ENCODE results near the gene ACCSL. TPM values are rescaled to one million over a fixed set of nuclear protein-coding genes. Genes with fewer than 3 reads are reported as not detected.

The ACCSL gene
- total and polyA plus RNA-seq, 2 donors (not counting 1 experiment from before 2014, with no cell fraction given), result not detected

DNA sequence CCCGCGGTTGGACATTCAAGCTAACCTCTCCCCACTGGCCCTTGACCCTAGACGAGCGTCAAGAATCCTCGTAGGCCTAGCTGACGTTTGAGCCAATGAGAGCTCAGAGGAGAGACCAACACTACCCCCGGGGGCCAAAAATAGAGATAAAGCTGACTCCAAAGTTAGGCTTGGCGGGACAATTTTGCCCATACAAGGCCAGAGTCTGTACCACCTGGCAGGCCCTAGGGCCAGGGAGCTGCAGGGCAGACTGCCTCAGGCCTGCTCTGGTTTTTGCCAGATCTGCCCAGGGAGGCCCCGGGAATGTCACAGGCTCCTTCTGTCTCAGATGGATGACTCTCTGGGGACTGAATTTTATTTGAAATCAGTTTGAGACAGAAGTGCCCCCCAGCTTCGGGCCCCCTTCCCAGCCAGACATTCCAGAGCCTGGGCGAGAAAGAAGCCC, 40.8 kb upstream of the ACCSL start:
- no peaks in the 10 kb centered on the region for H3K4me1 ChIP-seq (ENCODE audit: control insufficient read depth in 2 of 2, insufficient read depth in 2 of 2, low read length in 2 of 2)
- no peaks in the 10 kb centered on the region for H4K20me1 ChIP-seq (ENCODE audit: control insufficient read depth, insufficient read depth, low read length, poor library complexity, severe bottlenecking)
- no peak overlapping the region for H3K27ac ChIP-seq (ENCODE audit: low read length in 2 of 2)
- H2AFZ ChIP-seq (ENCODE audit: insufficient read depth, low read depth, low read length, poor library complexity, severe bottlenecking), result no peak overlapping the region
- ChIA-PET POLR2A (no interaction called here), CTCF (no interaction called here)
- no peaks in the 10 kb centered on the region for H3K9me3 ChIP-seq (ENCODE audit: control extremely low read depth in 1 of 3, control insufficient read depth in 2 of 3, insufficient read depth in 1 of 3, low read length in 2 of 3)
- H3K4me1 Mint-ChIP-seq, result no peaks in the 10 kb centered on the region
- no peaks in the 10 kb centered on the region for H3K79me2 ChIP-seq (ENCODE audit: control insufficient read depth, insufficient read depth, low read length)
- peaks cover 14% of the 10 kb centered on the region for H3K27me3 Mint-ChIP-seq
- no peak overlapping the region for H3K9ac ChIP-seq (ENCODE audit: low read length)
- H3K27ac Mint-ChIP-seq, result no peak overlapping the region
- H3K4me3 ChIP-seq (ENCODE audit: control extremely low read depth in 1 of 5, extremely low read depth in 1 of 5, insufficient read depth in 1 of 5, low read depth in 2 of 5, low read length in 4 of 5), result no peak overlapping the region
- TF ChIP-seq, protein P1, sequence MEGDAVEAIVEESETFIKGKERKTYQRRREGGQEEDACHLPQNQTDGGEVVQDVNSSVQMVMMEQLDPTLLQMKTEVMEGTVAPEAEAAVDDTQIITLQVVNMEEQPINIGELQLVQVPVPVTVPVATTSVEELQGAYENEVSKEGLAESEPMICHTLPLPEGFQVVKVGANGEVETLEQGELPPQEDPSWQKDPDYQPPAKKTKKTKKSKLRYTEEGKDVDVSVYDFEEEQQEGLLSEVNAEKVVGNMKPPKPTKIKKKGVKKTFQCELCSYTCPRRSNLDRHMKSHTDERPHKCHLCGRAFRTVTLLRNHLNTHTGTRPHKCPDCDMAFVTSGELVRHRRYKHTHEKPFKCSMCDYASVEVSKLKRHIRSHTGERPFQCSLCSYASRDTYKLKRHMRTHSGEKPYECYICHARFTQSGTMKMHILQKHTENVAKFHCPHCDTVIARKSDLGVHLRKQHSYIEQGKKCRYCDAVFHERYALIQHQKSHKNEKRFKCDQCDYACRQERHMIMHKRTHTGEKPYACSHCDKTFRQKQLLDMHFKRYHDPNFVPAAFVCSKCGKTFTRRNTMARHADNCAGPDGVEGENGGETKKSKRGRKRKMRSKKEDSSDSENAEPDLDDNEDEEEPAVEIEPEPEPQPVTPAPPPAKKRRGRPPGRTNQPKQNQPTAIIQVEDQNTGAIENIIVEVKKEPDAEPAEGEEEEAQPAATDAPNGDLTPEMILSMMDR (IDR thresholded peaks at IDR 0.05), result no peak
- TF ChIP-seq EZH2 (IDR thresholded peaks at IDR 0.05; ENCODE audit: borderline replicate concordance, insufficient read depth, low read depth, low read length, poor library complexity, severe bottlenecking), result no peak
- no peaks in the 10 kb centered on the region for H3K27me3 ChIP-seq (replicated peaks in 1 of 4; ENCODE audit: control extremely low read depth in 1 of 4, control insufficient read depth in 3 of 4, insufficient read depth in 4 of 4, low read length in 3 of 4)
- no peaks in the 10 kb centered on the region for H3K36me3 ChIP-seq (replicated peaks in 1 of 2; ENCODE audit: control extremely low read depth in 1 of 2, control insufficient read depth in 1 of 2, extremely low read depth in 1 of 2, insufficient read depth in 2 of 2, low read length in 1 of 2)
- H3K9me3 Mint-ChIP-seq (ENCODE audit: insufficient read depth), result no peaks in the 10 kb centered on the region
- no peak overlapping the region for H3K4me3 Mint-ChIP-seq
- 92% methylated on average over 11 of the region's 11 CpGs for WGBS (ENCODE audit: insufficient coverage)
- no peak for ATAC-seq (ENCODE audit: low read depth)
- intact Hi-C loops (cut with micrococcal nuclease), result no loop called here
- DNase-seq, result no peak
- H3K4me2 ChIP-seq (replicated peaks; ENCODE audit: low read depth, low read length, poor library complexity, severe bottlenecking), result no peak overlapping the region

DNA sequence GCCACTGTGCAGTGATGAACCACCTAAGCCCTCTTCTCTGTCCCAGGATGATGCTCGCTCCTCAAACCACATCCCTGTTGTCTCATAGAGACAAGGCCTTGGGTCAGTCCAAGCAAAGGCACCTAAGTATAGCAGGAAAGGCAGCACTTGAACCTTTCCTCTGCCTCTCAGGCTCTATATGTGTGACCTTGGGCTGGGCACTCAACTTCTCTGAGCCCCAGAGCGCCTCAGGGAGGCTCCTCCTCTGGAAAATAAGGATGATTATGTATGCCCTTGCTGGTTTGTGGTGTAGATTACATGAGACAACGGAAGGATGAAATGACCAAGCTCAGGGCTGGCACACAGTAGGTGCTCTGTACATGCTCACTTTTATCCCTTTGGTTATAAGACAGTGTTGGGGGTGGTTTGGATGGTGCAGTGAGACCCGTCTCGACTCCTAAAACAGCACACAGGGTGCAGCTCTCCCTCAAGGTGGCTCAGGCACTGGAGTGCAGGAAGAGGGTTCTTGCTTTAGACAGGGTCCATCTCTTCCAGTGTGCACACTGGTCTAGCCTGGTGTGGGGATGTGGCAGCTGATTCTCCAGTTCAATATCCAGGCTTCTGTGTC, 40.2 kb upstream of the ACCSL start:
- no peak overlapping the region for H3K4me3 Mint-ChIP-seq
- intact Hi-C loops (cut with micrococcal nuclease), result no loop called here
- no peaks in the 10 kb centered on the region for H4K20me1 ChIP-seq (ENCODE audit: control insufficient read depth, insufficient read depth, low read length, poor library complexity, severe bottlenecking)
- ATAC-seq (ENCODE audit: low read depth) (no peak), DNase-seq (no peak)
- no peak overlapping the region for H3K4me2 ChIP-seq (replicated peaks; ENCODE audit: low read depth, low read length, poor library complexity, severe bottlenecking)
- H3K4me1 Mint-ChIP-seq, result no peaks in the 10 kb centered on the region
- no peak overlapping the region for H3K9ac ChIP-seq (ENCODE audit: low read length)
- H3K27ac Mint-ChIP-seq, result no peak overlapping the region
- H3K9me3 Mint-ChIP-seq (ENCODE audit: insufficient read depth), result no peaks in the 10 kb centered on the region
- 93% methylated on average over 5 of the region's 5 CpGs for WGBS (ENCODE audit: insufficient coverage)
- POLR2A ChIA-PET, result no interaction called here
- H3K4me3 ChIP-seq (ENCODE audit: control extremely low read depth in 1 of 5, extremely low read depth in 1 of 5, insufficient read depth in 1 of 5, low read depth in 2 of 5, low read length in 4 of 5), result no peak overlapping the region
- no peaks in the 10 kb centered on the region for H3K36me3 ChIP-seq (replicated peaks in 1 of 2; ENCODE audit: control extremely low read depth in 1 of 2, control insufficient read depth in 1 of 2, extremely low read depth in 1 of 2, insufficient read depth in 2 of 2, low read length in 1 of 2)
- no peak overlapping the region for H3K27ac ChIP-seq (ENCODE audit: low read length in 2 of 2)
- CTCF ChIA-PET, result no interaction called here
- H3K4me1 ChIP-seq (ENCODE audit: control insufficient read depth in 2 of 2, insufficient read depth in 2 of 2, low read length in 2 of 2), result no peaks in the 10 kb centered on the region
- no peaks in the 10 kb centered on the region for H3K9me3 ChIP-seq (ENCODE audit: control extremely low read depth in 1 of 3, control insufficient read depth in 2 of 3, insufficient read depth in 1 of 3, low read length in 2 of 3)
- H3K79me2 ChIP-seq (ENCODE audit: control insufficient read depth, insufficient read depth, low read length), result no peaks in the 10 kb centered on the region
- no peak for TF ChIP-seq EZH2 (IDR thresholded peaks at IDR 0.05; ENCODE audit: borderline replicate concordance, insufficient read depth, low read depth, low read length, poor library complexity, severe bottlenecking)
- TF ChIP-seq, protein P1 (IDR thresholded peaks at IDR 0.05), result no peak
- H3K27me3 Mint-ChIP-seq, result peaks cover 14% of the 10 kb centered on the region
- H3K27me3 ChIP-seq (replicated peaks in 1 of 4; ENCODE audit: control extremely low read depth in 1 of 4, control insufficient read depth in 3 of 4, insufficient read depth in 4 of 4, low read length in 3 of 4), result no peaks in the 10 kb centered on the region
- no peak overlapping the region for H2AFZ ChIP-seq (ENCODE audit: insufficient read depth, low read depth, low read length, poor library complexity, severe bottlenecking)

Measured in B cell (primary cell).